ENCODE measurements around the gene STOM.

GRCh38 chr9:121294151-121294743 is 75.8 kb downstream of the STOM start:
- TF ChIP-seq CTCF (IDR thresholded peaks at IDR 0.05) (no peak), POLR2A (IDR thresholded peaks at IDR 0.05) (no peak)

Measured in testis (tissue), 2 donors.